Calu3 (cell line): ENCODE measurements around the gene SLCO3A1. TPM values are rescaled to one million over a fixed set of nuclear protein-coding genes. Genes with fewer than 3 reads are reported as not detected.

Experiments
- BruUV-seq: library from RNA; stranded (reverse); fragments of 400-500 nt; replicated peaks from 2 replicates; lab custom pipeline; 2021; lab: Mats Ljungman, UMichigan
- CTCF ChIA-PET: fragments of 300-600 bp; sonication (Branson Sonifier 250); formaldehyde crosslinking; loops from one replicate; lab custom pipeline; 2022; ENCODE audit warnings: antibody characterized with exemption; lab: Charles Lee
- DNase-seq: peaks from one replicate; pipeline ENCODE4 v3.0.0; 2022
- H3K27ac Mint-ChIP-seq: one replicate; pipeline ENCODE4 v1.8.0; 2022; ENCODE audit warnings: mixed read lengths; ENCODE audit not compliant: unreplicated experiment
- H3K27me3 Mint-ChIP-seq: one replicate; pipeline ENCODE4 v1.8.0; 2022; ENCODE audit warnings: mixed read lengths; ENCODE audit not compliant: unreplicated experiment
- H3K36me3 Mint-ChIP-seq: one replicate; pipeline ENCODE4 v1.8.0; 2022; ENCODE audit warnings: mild to moderate bottlenecking, moderate library complexity, mixed read lengths; ENCODE audit not compliant: insufficient read depth, unreplicated experiment
- H3K4me1 Mint-ChIP-seq: one replicate; pipeline ENCODE4 v1.8.0; 2022; ENCODE audit warnings: mild to moderate bottlenecking, low read depth, mixed read lengths; ENCODE audit not compliant: unreplicated experiment
- H3K4me3 Mint-ChIP-seq: one replicate; pipeline ENCODE4 v1.8.0; 2022; ENCODE audit warnings: mild to moderate bottlenecking, low read depth, moderate library complexity, mixed read lengths; ENCODE audit not compliant: unreplicated experiment
- H3K9me3 Mint-ChIP-seq: one replicate; pipeline ENCODE4 v1.8.0; 2022; ENCODE audit warnings: low read depth, mixed read lengths; ENCODE audit not compliant: unreplicated experiment
- intact Hi-C: fragments of 100-400 bp; cut with micrococcal nuclease; formaldehyde crosslinking; loops from one replicate; pipeline ENCODE4 v1.10.0; 2022; ENCODE audit not compliant: unreplicated experiment
- total RNA-seq: library from RNA; stranded (reverse); gene quantifications from 2 replicates; pipeline ENCODE4 v1.2.3, GENCODE V29; 2022
- TF ChIP-seq, protein P1 (sequence below): fragments of 200-600 bp; IDR thresholded peaks from one replicate; pipeline ENCODE4 v1.8.0; 2022; ENCODE audit warnings: antibody characterized with exemption; ENCODE audit not compliant: unreplicated experiment

The SLCO3A1 gene
- total RNA-seq, 1 experiment from 2014 or later: 65.9 TPM

DNA sequence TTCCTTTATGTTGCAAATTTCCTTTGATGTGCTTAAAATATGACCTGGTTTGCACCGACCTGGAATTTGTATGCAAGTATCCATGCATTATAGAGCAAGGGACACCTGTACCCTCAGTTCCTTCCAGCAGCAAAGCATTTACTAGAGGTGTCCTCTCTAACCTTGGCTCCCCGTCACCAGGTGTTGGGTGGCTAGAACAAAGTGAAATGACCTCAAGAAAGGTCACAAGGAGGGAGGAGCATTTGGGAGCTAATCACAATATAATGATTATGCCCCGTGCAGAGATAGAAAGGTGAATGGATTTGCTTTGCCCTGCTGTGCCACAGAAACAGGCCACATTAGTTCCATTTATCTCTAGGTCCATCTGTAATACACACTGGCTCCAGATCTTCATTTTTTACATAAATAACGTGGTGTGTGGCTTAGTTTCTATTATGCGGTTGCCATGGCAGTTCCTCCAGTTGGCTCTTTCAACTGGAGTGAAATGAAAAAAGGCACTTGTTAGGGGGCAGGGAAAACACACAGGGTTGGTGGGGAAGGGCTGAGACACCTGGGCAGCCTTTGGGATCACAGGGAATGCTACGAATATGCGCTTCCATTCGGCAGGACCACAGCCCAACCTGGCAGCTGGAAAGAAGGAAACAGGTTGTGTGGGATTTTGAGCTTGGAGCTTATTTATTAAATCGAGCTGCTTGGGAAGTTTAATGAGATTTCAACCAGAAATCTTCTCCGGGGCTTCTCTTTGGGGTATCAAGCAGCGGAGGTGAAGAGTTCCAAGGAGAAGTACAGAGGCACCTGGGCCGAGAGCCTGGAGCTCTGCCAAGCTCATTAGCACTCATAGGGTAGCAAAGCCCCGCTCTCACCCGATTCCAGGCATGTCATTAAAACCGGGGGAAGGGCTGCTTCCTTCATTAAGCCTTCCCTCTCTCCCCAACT, 306.7 kb downstream of the SLCO3A1 start:
- intact Hi-C loops: loop anchor here (5.0 kb wide), 2 partner anchors 63 to 293 kb away; no protein-coding TSS in a partner anchor
- H3K4me1 Mint-ChIP-seq: peaks cover 44% of the 10 kb centered on the region
- H3K36me3 Mint-ChIP-seq: peaks cover 11% of the 10 kb centered on the region
- no peak overlapping the region for H3K4me3 Mint-ChIP-seq
- BruUV-seq: no TSS peak
- H3K27me3 Mint-ChIP-seq: no peaks in the 10 kb centered on the region
- H3K27ac Mint-ChIP-seq: no peak overlapping the region
- CTCF ChIA-PET: no interaction called here
- DNase-seq: no peak
- no peaks in the 10 kb centered on the region for H3K9me3 Mint-ChIP-seq
- TF ChIP-seq, protein P1, sequence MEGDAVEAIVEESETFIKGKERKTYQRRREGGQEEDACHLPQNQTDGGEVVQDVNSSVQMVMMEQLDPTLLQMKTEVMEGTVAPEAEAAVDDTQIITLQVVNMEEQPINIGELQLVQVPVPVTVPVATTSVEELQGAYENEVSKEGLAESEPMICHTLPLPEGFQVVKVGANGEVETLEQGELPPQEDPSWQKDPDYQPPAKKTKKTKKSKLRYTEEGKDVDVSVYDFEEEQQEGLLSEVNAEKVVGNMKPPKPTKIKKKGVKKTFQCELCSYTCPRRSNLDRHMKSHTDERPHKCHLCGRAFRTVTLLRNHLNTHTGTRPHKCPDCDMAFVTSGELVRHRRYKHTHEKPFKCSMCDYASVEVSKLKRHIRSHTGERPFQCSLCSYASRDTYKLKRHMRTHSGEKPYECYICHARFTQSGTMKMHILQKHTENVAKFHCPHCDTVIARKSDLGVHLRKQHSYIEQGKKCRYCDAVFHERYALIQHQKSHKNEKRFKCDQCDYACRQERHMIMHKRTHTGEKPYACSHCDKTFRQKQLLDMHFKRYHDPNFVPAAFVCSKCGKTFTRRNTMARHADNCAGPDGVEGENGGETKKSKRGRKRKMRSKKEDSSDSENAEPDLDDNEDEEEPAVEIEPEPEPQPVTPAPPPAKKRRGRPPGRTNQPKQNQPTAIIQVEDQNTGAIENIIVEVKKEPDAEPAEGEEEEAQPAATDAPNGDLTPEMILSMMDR: no peak

DNA sequence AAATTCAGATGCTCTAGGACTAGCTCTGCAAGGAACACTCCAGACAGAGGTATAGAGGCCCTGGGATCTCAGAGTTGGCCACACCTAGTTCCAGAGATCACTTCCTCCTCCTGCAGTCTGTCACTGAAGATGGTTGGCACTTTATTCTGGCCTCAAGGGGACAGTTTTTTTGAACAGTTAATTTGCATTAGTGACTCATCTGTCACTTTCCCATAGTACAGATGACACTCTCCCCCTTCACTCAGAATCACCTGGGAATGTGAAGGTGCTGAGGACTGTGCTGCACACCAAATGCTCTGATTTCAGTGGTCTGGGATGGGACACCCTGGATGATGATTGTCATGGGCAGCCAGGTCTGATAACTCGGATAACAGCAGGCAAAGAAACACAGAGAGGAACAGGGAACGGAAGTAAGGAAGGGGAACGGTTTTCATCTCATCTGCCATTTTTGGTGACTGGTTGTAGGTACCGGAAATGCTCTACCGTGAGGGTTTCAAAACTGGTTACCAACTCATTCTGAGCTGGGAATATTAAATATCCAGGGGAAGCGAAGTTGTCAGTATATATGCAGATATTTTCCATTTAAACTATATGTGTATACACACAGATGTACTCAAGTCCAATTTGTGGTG, 307.6 kb downstream of the SLCO3A1 start:
- TF ChIP-seq, protein P1: no peak
- no peaks in the 10 kb centered on the region for H3K9me3 Mint-ChIP-seq
- CTCF ChIA-PET: no interaction called here

DNA sequence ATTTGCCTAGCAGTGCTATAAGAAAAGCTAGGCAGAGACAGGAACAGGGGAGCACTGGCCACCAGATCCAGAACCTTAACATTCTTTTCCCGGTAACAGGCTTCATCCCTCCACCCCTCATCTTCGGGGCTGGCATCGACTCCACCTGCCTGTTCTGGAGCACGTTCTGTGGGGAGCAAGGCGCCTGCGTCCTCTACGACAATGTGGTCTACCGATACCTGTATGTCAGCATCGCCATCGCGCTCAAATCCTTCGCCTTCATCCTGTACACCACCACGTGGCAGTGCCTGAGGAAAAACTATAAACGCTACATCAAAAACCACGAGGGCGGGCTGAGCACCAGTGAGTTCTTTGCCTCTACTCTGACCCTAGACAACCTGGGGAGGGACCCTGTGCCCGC, 309.1 kb downstream of the SLCO3A1 start:
- Mint-ChIP-seq H3K36me3 (peaks cover 11% of the 10 kb centered on the region), H3K9me3 (no peaks in the 10 kb centered on the region), H3K4me1 (peaks cover 47% of the 10 kb centered on the region), H3K27me3 (no peaks in the 10 kb centered on the region), H3K27ac (no peak overlapping the region), H3K4me3 (no peak overlapping the region)
- no TSS peak for BruUV-seq
- CTCF ChIA-PET: no interaction called here
- TF ChIP-seq, protein P1: no peak
- intact Hi-C loops: loop anchor here (5.0 kb wide), 1 partner anchor 65 kb away; no protein-coding TSS in a partner anchor
- DNase-seq: no peak

More for the DNA sequence above, 307.6 kb downstream of the SLCO3A1 start:
- H3K27me3 Mint-ChIP-seq: no peaks in the 10 kb centered on the region
- peaks cover 50% of the 10 kb centered on the region for H3K4me1 Mint-ChIP-seq
- DNase-seq: no peak
- peaks cover 11% of the 10 kb centered on the region for H3K36me3 Mint-ChIP-seq
- BruUV-seq: no TSS peak
- H3K27ac Mint-ChIP-seq: no peak overlapping the region
- intact Hi-C loops: loop anchor here (5.0 kb wide), 1 partner anchor 64 kb away; no protein-coding TSS in a partner anchor
- H3K4me3 Mint-ChIP-seq: no peak overlapping the region

DNA sequence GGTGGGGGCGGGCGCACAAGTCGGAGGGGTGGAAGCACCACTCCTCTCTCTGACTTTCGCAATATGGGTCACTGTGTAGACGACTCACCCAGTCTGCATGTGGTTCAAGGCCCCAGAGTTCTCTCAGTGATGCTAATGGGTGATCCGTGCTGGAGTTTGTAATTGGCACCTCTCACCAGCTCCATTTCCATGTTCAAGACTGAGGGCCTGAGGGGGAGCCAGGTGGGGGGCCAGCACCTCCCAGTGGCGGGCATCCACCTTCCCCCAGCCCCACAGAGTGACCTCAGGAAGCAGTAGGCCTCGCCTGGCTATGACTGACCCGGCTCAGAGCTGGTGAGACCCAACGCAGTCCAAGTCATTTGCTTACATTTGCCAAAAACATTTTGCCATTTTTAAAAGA, 310.1 kb downstream of the SLCO3A1 start:
- intact Hi-C loops: loop anchor here (5.0 kb wide), 1 partner anchor 66 kb away; no protein-coding TSS in a partner anchor
- peaks cover 7% of the 10 kb centered on the region for H3K36me3 Mint-ChIP-seq
- H3K4me3 Mint-ChIP-seq: no peak overlapping the region
- H3K9me3 Mint-ChIP-seq: no peaks in the 10 kb centered on the region
- peaks cover 37% of the 10 kb centered on the region for H3K4me1 Mint-ChIP-seq
- TF ChIP-seq, protein P1: no peak
- no TSS peak for BruUV-seq
- H3K27me3 Mint-ChIP-seq: no peaks in the 10 kb centered on the region
- H3K27ac Mint-ChIP-seq: no peak overlapping the region
- no peak for DNase-seq
- CTCF ChIA-PET: interaction anchor here (0.6 kb wide), 1 partner anchor 138 kb away, joined by 3 read pairs; no protein-coding TSS in a partner anchor
